Peyer's patch (tissue), 4 donors: ENCODE data around the gene SCYL1. TPM values are rescaled to one million over a fixed set of nuclear protein-coding genes. Genes with fewer than 3 reads are reported as not detected.

Experiments
- DNase-seq, 3 donors: peaks; one replicate each; pipeline ENCODE4 v3.0.0-alpha.2; 2017 to 2019
- H3K27ac ChIP-seq, 4 donors: fragments of 200-600 bp; sonication (generic); one replicate each; pipeline ENCODE4 v1.5.1; 2016 to 2019
- H3K27me3 ChIP-seq, 2 donors: fragments of 200-600 bp; sonication (generic); one replicate each; pipeline ENCODE4 v1.5.1; 2019
- H3K36me3 ChIP-seq, 3 donors: fragments of 200-600 bp; sonication (generic); one replicate each; pipeline ENCODE4 v1.5.1; 2016 to 2019
- H3K4me1 ChIP-seq, 4 donors: fragments of 200-600 bp; sonication (generic); one replicate each; pipeline ENCODE4 v1.5.1; 2016 to 2019
- H3K4me3 ChIP-seq, 4 donors: fragments of 200-600 bp; sonication (generic); 1 replicate in 3 of 4; 2 replicates in 1 of 4; pipeline ENCODE4 v1.5.1; 2016 to 2019; ENCODE audit warnings: mild to moderate bottlenecking in 1 of 4
- H3K9me3 ChIP-seq, 4 donors: fragments of 200-600 bp; sonication (generic); one replicate each; pipeline ENCODE4 v1.5.1; 2016 to 2019; ENCODE audit warnings: mild to moderate bottlenecking in 1 of 4
- CTCF ChIP-seq, 6 experiments: fragments of 450-650 bp in 4 of 6; fragments of 200-600 bp in 2 of 6; sonication (generic) in 1 of 6; IDR thresholded peaks; one replicate each; pipeline ENCODE4 v1.5.1; 2017 to 2019; ENCODE audit warnings: antibody characterized with exemption in 6 of 6, mild to moderate bottlenecking in 3 of 6, moderate library complexity in 1 of 6
- POLR2A ChIP-seq, 2 donors: fragments of 450-650 bp; IDR thresholded peaks; one replicate each; pipeline ENCODE4 v1.5.1; 2017; ENCODE audit warnings: antibody characterized with exemption in 2 of 2, mild to moderate bottlenecking in 2 of 2, moderate library complexity in 2 of 2
- total RNA-seq, 4 donors: library from RNA; depleted of rRNA; stranded (reverse); fragments of >200 nt; gene quantifications; one replicate each; pipeline ENCODE4 v1.1.0, GENCODE V29; 2016

The SCYL1 gene
- total RNA-seq, 4 donors from 2014 or later, result 73.4 to 88.1 (median 79.0) TPM

- no peaks in the 10 kb centered on the region for H3K9me3 ChIP-seq
- peaks cover 0 to 14% (median 0%) of the 10 kb centered on the region in 3 donors for H3K36me3 ChIP-seq
- H3K4me1 ChIP-seq, result peaks cover 10 to 77% (median 40%) of the 10 kb centered on the region in 4 donors
- no peaks in the 10 kb centered on the region for H3K27me3 ChIP-seq
- peak in 1 of 2 donors; percentile 41 for TF ChIP-seq POLR2A (IDR thresholded peaks at IDR 0.05)
- no peak for TF ChIP-seq CTCF (IDR thresholded peaks at IDR 0.05)
- peak within 1 kb of the TSS; percentile 90 to 97 (median 94) for H3K27ac ChIP-seq
- peak; percentile 80 to 91 (median 91) for DNase-seq
- peak within 1 kb of the TSS; percentile 77 to 96 (median 87) for H3K4me3 ChIP-seq
Measured at GRCh38 chr11:65575568-65576231, 50.8 kb downstream of the SCYL1 start, which contains the start of gene EHBP1L1. EHBP1L1 (plus strand) TSS chr11:65576053; CDS start chr11:65576303, 250 bp downstream.

GRCh38 chr11:65576232-65576866 lies 51.5 kb downstream of the SCYL1 start:
- Histone ChIP-seq H3K27me3 (no peaks in the 10 kb centered on the region), H3K4me1 (peaks cover 8 to 71% (median 34%) of the 10 kb centered on the region in 4 donors), H3K36me3 (peaks cover 0 to 20% (median 0%) of the 10 kb centered on the region in 3 donors), H3K27ac (peak overlapping the region; percentile 90 to 97 (median 94)), H3K4me3 (peak overlapping the region; percentile 77 to 96 (median 87)), H3K9me3 (no peaks in the 10 kb centered on the region)
- TF ChIP-seq CTCF (IDR thresholded peaks at IDR 0.05) (no peak), POLR2A (IDR thresholded peaks at IDR 0.05) (no peak)
- peak in 1 of 3 donors; percentile 68 for DNase-seq

- TF ChIP-seq POLR2A (IDR thresholded peaks at IDR 0.05), result peak in 1 of 2 donors; percentile 64
- TF ChIP-seq CTCF (IDR thresholded peaks at IDR 0.05), result no peak
- H3K4me3 ChIP-seq, result peak overlapping the region; percentile 77 to 96 (median 87)
- DNase-seq, result peak; percentile 72 to 89 (median 87)
- peak overlapping the region; percentile 90 to 97 (median 94) for H3K27ac ChIP-seq
- no peaks in the 10 kb centered on the region for H3K27me3 ChIP-seq
- no peaks in the 10 kb centered on the region for H3K9me3 ChIP-seq
- peaks cover 0 to 28% (median 0%) of the 10 kb centered on the region in 3 donors for H3K36me3 ChIP-seq
- peaks cover 6 to 63% (median 29%) of the 10 kb centered on the region in 4 donors for H3K4me1 ChIP-seq
Measured at GRCh38 chr11:65576867-65577755, 52.2 kb downstream of the SCYL1 start.

DNA sequence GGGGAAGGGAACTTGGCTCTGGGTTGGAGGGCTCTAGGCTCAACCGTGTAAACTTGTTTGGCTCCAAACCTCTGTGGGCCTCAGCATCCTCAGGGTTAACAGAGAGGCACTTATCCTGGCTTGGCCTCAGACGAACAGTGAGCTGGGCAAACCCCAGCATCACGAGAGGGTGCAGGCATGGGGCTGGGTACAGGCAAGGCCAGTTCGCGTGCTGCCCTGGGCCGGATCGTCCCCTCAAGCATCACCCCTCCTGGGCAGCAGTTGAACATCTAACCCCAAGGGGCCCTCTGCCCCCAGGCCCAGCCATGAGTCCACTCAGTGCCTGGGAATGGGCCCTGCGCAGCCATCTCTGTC lies 52.9 kb downstream of the SCYL1 start:
- Histone ChIP-seq H3K9me3 (no peaks in the 10 kb centered on the region), H3K27ac (peak overlapping the region; percentile 90 to 97 (median 94)), H3K4me1 (peaks cover 6 to 62% (median 28%) of the 10 kb centered on the region in 4 donors), H3K27me3 (no peaks in the 10 kb centered on the region), H3K4me3 (peak overlapping the region; percentile 77 to 96 (median 87)), H3K36me3 (peaks cover 0 to 30% (median 0%) of the 10 kb centered on the region in 3 donors)
- no peak for DNase-seq
- no peak for TF ChIP-seq CTCF (IDR thresholded peaks at IDR 0.05)
- TF ChIP-seq POLR2A (IDR thresholded peaks at IDR 0.05), result no peak

- peak overlapping the region in 2 of 4 donors; percentile 77 to 96 for H3K4me3 ChIP-seq
- H3K27ac ChIP-seq, result peak overlapping the region; percentile 90 to 97 (median 94)
- H3K27me3 ChIP-seq, result no peaks in the 10 kb centered on the region
- no peaks in the 10 kb centered on the region for H3K9me3 ChIP-seq
- DNase-seq, result no peak
- H3K4me1 ChIP-seq, result peaks cover 6 to 60% (median 26%) of the 10 kb centered on the region in 4 donors
- peaks cover 0 to 30% (median 0%) of the 10 kb centered on the region in 3 donors for H3K36me3 ChIP-seq
- no peak for TF ChIP-seq POLR2A (IDR thresholded peaks at IDR 0.05)
- TF ChIP-seq CTCF (IDR thresholded peaks at IDR 0.05), result no peak
Measured at GRCh38 chr11:65578134-65578533, 53.3 kb downstream of the SCYL1 start.
